Measurements from ENCODE around the gene TSHZ3.

- TF ChIP-seq CTCF (IDR thresholded peaks at IDR 0.05; ENCODE audit: control extremely low read depth in 1 of 3, insufficient read depth in 1 of 3, low read depth in 1 of 3, low read length in 3 of 3), result no peak
- no peak for TF ChIP-seq USF2 (IDR thresholded peaks at IDR 0.05; ENCODE audit: low read length)
- TF ChIP-seq CEBPB (IDR thresholded peaks at IDR 0.05; ENCODE audit: low read depth, low read length), result no peak
- no peak for TF ChIP-seq EZH2 (IDR thresholded peaks at IDR 0.05; ENCODE audit: low read depth, low read length, severe bottlenecking)
- TF ChIP-seq CTBP2 (IDR thresholded peaks at IDR 0.05; ENCODE audit: borderline replicate concordance, insufficient read depth, insufficient read length, low read length), result no peak
- TF ChIP-seq BCL11A (IDR thresholded peaks at IDR 0.05; ENCODE audit: low read depth in 2 of 2, low read length in 2 of 2), result no peak
- no peak for TF ChIP-seq ATF2 (IDR thresholded peaks at IDR 0.05; ENCODE audit: low read length)
- no peak for TF ChIP-seq CHD1 (IDR thresholded peaks at IDR 0.05; ENCODE audit: low read depth, low read length)
- TF ChIP-seq HDAC2 (IDR thresholded peaks at IDR 0.05; ENCODE audit: borderline replicate concordance in 1 of 2, low read depth in 2 of 2, low read length in 2 of 2), result no peak
- TF ChIP-seq MAX (IDR thresholded peaks at IDR 0.05), result no peak
- TF ChIP-seq JUN (IDR thresholded peaks at IDR 0.05; ENCODE audit: low read depth, low read length), result no peak
- no peak for TF ChIP-seq FOSL1 (IDR thresholded peaks at IDR 0.05; ENCODE audit: insufficient read depth, low read depth, low read length)
- TF ChIP-seq TEAD4 (IDR thresholded peaks at IDR 0.05; ENCODE audit: low read depth, low read length), result no peak
Observed at GRCh38 chr19:31280287-31281006, 68.8 kb downstream of the TSHZ3 start.
